CD14-positive monocyte (primary cell): ENCODE measurements around the gene ADPRM. TPM values are rescaled to one million over a fixed set of nuclear protein-coding genes. Genes with fewer than 3 reads are reported as not detected.
"Not testable (repeated sequence)": the region's sequence is repeated elsewhere in the genome, so short reads cannot be mapped to it uniquely, and the experiment has no call there.

Experiments
- DNase-seq, 3 donors: peaks; one replicate each; pipeline ENCODE4 v3.0.0-alpha.2; 2011 to 2022
- H2AFZ ChIP-seq: 2 replicates; pipeline ENCODE4 v1.6.0; 2012; ENCODE audit warnings: mild to moderate bottlenecking, low read depth, low read length, inconsistent platforms; ENCODE audit not compliant: insufficient read depth, poor library complexity, severe bottlenecking
- H3K27ac ChIP-seq, 2 donors: 1 replicate in 1 of 2; 2 replicates in 1 of 2; pipeline ENCODE4 v1.5.1; 2012 to 2013; ENCODE audit warnings: low read length in 2 of 2, control low read depth in 1 of 2, inconsistent platforms in 1 of 2, low read depth in 1 of 2, mild to moderate bottlenecking in 1 of 2
- H3K27me3 ChIP-seq, 2 donors: one replicate each; pipeline versions ENCODE4 v1.6.0 to v1.6.1; 2011 to 2013; ENCODE audit warnings: low read length in 2 of 2; ENCODE audit not compliant: control insufficient read depth in 2 of 2, insufficient read depth in 2 of 2
- H3K36me3 ChIP-seq, 2 donors: replicated peaks in 1 of 2; 1 replicate in 1 of 2; 2 replicates in 1 of 2; pipeline versions ENCODE4 v1.5.1 to v1.6.1; 2012 to 2013; ENCODE audit warnings: low read length in 2 of 2, control low read depth in 1 of 2, inconsistent platforms in 1 of 2, mild to moderate bottlenecking in 1 of 2; ENCODE audit not compliant: insufficient read depth in 2 of 2, control insufficient read depth in 1 of 2
- H3K4me1 ChIP-seq, 2 donors: 1 replicate in 1 of 2; 2 replicates in 1 of 2; pipeline versions ENCODE4 v1.5.1 to v1.6.1; 2012 to 2013; ENCODE audit warnings: low read length in 2 of 2, control low read depth in 1 of 2, inconsistent platforms in 1 of 2, mild to moderate bottlenecking in 1 of 2, moderate library complexity in 1 of 2; ENCODE audit not compliant: insufficient read depth in 2 of 2, control insufficient read depth in 1 of 2
- H3K4me2 ChIP-seq: replicated peaks from 2 replicates; pipeline ENCODE3; 2012; ENCODE audit warnings: low read length, moderate library complexity, mild to moderate bottlenecking; ENCODE audit not compliant: poor library complexity, severe bottlenecking; ENCODE audit errors: extremely low read depth
- H3K4me3 ChIP-seq, 3 experiments: fragments of 200-600 bp in 1 of 3; sonication (generic) in 1 of 3; replicated peaks in 1 of 3; 1 replicate in 2 of 3; 2 replicates in 1 of 3; pipeline ENCODE4 v1.5.1; 2011 to 2013; ENCODE audit warnings: low read length in 3 of 3, mild to moderate bottlenecking in 3 of 3, control low read depth in 2 of 3, low read depth in 2 of 3, inconsistent platforms in 1 of 3, moderate library complexity in 1 of 3
- H3K79me2 ChIP-seq: 2 replicates; pipeline ENCODE4 v1.6.0; 2012; ENCODE audit warnings: mild to moderate bottlenecking, control low read depth, inconsistent platforms, low read length, moderate library complexity; ENCODE audit not compliant: insufficient read depth
- H3K9ac ChIP-seq: 2 replicates; pipeline ENCODE4 v1.6.0; 2017; ENCODE audit warnings: low read length, mild to moderate bottlenecking; ENCODE audit not compliant: insufficient read depth, poor library complexity, severe bottlenecking
- H3K9me3 ChIP-seq, 2 donors: replicated peaks in 1 of 2; 1 replicate in 1 of 2; 2 replicates in 1 of 2; pipeline versions ENCODE4 v1.5.1 to v1.6.1; 2012 to 2013; ENCODE audit warnings: low read length in 2 of 2, control low read depth in 1 of 2; ENCODE audit not compliant: control insufficient read depth in 1 of 2, insufficient read depth in 1 of 2
- H4K20me1 ChIP-seq: 2 replicates; pipeline ENCODE4 v1.6.0; 2012; ENCODE audit warnings: mild to moderate bottlenecking, low read length, control low read depth, moderate library complexity; ENCODE audit not compliant: insufficient read depth
- H3K27ac Mint-ChIP-seq, 7 donors: one replicate each; pipeline ENCODE4 v1.8.0; 2020; ENCODE audit warnings: mild to moderate bottlenecking in 7 of 7, mixed read lengths in 7 of 7, moderate library complexity in 6 of 7, inconsistent platforms in 2 of 7
- H3K27me3 Mint-ChIP-seq, 3 donors: one replicate each; pipeline ENCODE4 v1.8.0; 2021 to 2022; ENCODE audit warnings: low read depth in 3 of 3, mild to moderate bottlenecking in 3 of 3, mixed read lengths in 3 of 3, moderate library complexity in 3 of 3, inconsistent platforms in 1 of 3
- H3K36me3 Mint-ChIP-seq, 2 donors: one replicate each; pipeline ENCODE4 v1.8.0; 2020; ENCODE audit warnings: mixed read lengths in 2 of 2, inconsistent platforms in 1 of 2, mild to moderate bottlenecking in 1 of 2
- H3K4me1 Mint-ChIP-seq: one replicate; pipeline ENCODE4 v1.8.0; 2020; ENCODE audit warnings: mild to moderate bottlenecking, mixed read lengths
- H3K4me3 Mint-ChIP-seq, 2 donors: one replicate each; pipeline ENCODE4 v1.8.0; 2020; ENCODE audit warnings: mild to moderate bottlenecking in 2 of 2, mixed read lengths in 2 of 2, moderate library complexity in 1 of 2
- H3K9me3 Mint-ChIP-seq, 7 donors: one replicate each; pipeline ENCODE4 v1.8.0; 2020 to 2022; ENCODE audit warnings: mixed read lengths in 7 of 7, mild to moderate bottlenecking in 6 of 7, moderate library complexity in 6 of 7, inconsistent platforms in 2 of 7
- CTCF ChIP-seq: fragments of 200-600 bp; IDR thresholded peaks from one replicate; pipeline ENCODE4 v1.8.0; 2022; ENCODE audit warnings: antibody characterized with exemption, mild to moderate bottlenecking
- WGBS: methylation state at CpG from one replicate; pipeline ENCODE4 v1.1.5; 2013; ENCODE audit warnings: missing lambda C conversion rate; ENCODE audit not compliant: insufficient coverage; 5-methylcytosine and 5-hydroxymethylcytosine counted together
- intact Hi-C, 2 donors: fragments of 100-400 bp; cut with micrococcal nuclease; formaldehyde crosslinking; loops; one replicate each; pipeline versions ENCODE4 v1.15.0 to v1.15.1; 2023
- polyA plus RNA-seq, 3 donors: library from polyadenylated mRNA; depleted of rRNA in 1 of 3; unstranded in 2 of 3; stranded (reverse) in 1 of 3; fragments of 300-500 nt in 2 of 3; fragments of >200 nt in 1 of 3; fragmentation: Illumina TruSeq in 2 of 3; gene quantifications; 1 replicate in 2 of 3; 2 replicates in 1 of 3; pipeline ENCODE4 v1.2.3, GENCODE V29; 2012 to 2021

The ADPRM gene
- polyA plus RNA-seq, 3 donors = 6.0 to 9.3 (median 7.5) TPM

GRCh38 chr17:10729334-10730193, 32.2 kb downstream of the ADPRM start, which contains the start of gene TMEM220:
TMEM220 (minus strand) TSS chr17:10730023; CDS start chr17:10729851, 172 bp downstream.
- Histone ChIP-seq H3K36me3 (no peaks in the 10 kb centered on the region), H3K4me2 (peak within 1 kb of the TSS; percentile 88), H3K9ac (peak within 1 kb of the TSS; percentile 77), H3K27me3 (no peaks in the 10 kb centered on the region), H4K20me1 (no peaks in the 10 kb centered on the region), H3K9me3 (no peaks in the 10 kb centered on the region), H2AFZ (peak within 1 kb of the TSS; percentile 97), H3K79me2 (no peaks in the 10 kb centered on the region), H3K27ac (peak within 1 kb of the TSS in 1 of 2 donors; percentile 44), H3K4me1 (peaks cover 6% of the 10 kb centered on the region in 2 donors), H3K4me3 (peak within 1 kb of the TSS; percentile 66 to 91 (median 87))
- no peak for TF ChIP-seq CTCF
- peak; percentile 40 to 44 (median 41) for DNase-seq
- H3K36me3 Mint-ChIP-seq = no peaks in the 10 kb centered on the region
- WGBS = under 1% methylated on average over 60 of the region's 79 CpGs
- H3K27ac Mint-ChIP-seq = peak within 1 kb of the TSS; percentile 4 to 81 (median 51)
- peaks cover 17% of the 10 kb centered on the region for H3K4me1 Mint-ChIP-seq
- peak within 1 kb of the TSS; percentile 92 to 98 for H3K4me3 Mint-ChIP-seq
- H3K27me3 Mint-ChIP-seq = peaks cover 0 to 7% (median 3%) of the 10 kb centered on the region in 3 donors
- intact Hi-C loops = loop anchor here in 1 of 2 donors (10.0 kb wide), 1 partner anchor 115 kb away; no protein-coding TSS in a partner anchor
- no peaks in the 10 kb centered on the region for H3K9me3 Mint-ChIP-seq

- Histone ChIP-seq H3K4me3 (peak overlapping the region; percentile 66 to 91 (median 87)), H2AFZ (peak overlapping the region; percentile 97), H3K9ac (peak overlapping the region; percentile 77), H3K4me2 (peak overlapping the region; percentile 88), H3K27ac (peak overlapping the region in 1 of 2 donors; percentile 44)
- not testable (repeated sequence) for H3K27me3 Mint-ChIP-seq, H4K20me1 ChIP-seq, H3K79me2 ChIP-seq, H3K4me1 ChIP-seq, H3K9me3 ChIP-seq, DNase-seq, H3K27me3 ChIP-seq, H3K9me3 Mint-ChIP-seq, H3K36me3 Mint-ChIP-seq, H3K36me3 ChIP-seq
- Mint-ChIP-seq H3K27ac (peak overlapping the region; percentile 4 to 81 (median 25)), H3K4me3 (peak overlapping the region; percentile 92 to 98), H3K4me1 (peaks cover 17% of the 10 kb centered on the region)
- 4% methylated on average over 7 of the region's 15 CpGs for WGBS
- intact Hi-C loops = loop anchor here in 1 of 2 donors (10.0 kb wide), 1 partner anchor 115 kb away; no protein-coding TSS in a partner anchor
These were observed 32.9 kb downstream of the ADPRM start for GRCh38 chr17:10730247-10730646.
